Hepatocyte (in vitro differentiated cells): ENCODE data around the gene TCL1A. TPM values are rescaled to one million over a fixed set of nuclear protein-coding genes. Genes with fewer than 3 reads are reported as not detected.

Source experiments
- DNase-seq: peaks from one replicate; pipeline ENCODE4 v3.0.0-alpha.2; 2016; ENCODE audit warnings: low spot score
- H2AFZ ChIP-seq: fragments of 200-600 bp; sonication (generic); 2 replicates; pipeline ENCODE4 v1.6.0; 2016; ENCODE audit warnings: antibody characterized with exemption, mild to moderate bottlenecking
- H3K27ac ChIP-seq: fragments of 200-600 bp; sonication (generic); 2 replicates; pipeline ENCODE4 v1.5.1; 2016; ENCODE audit warnings: mild to moderate bottlenecking
- H3K27me3 ChIP-seq: fragments of 200-600 bp; sonication (generic); 2 replicates; pipeline ENCODE4 v1.6.1; 2016
- H3K36me3 ChIP-seq: fragments of 200-600 bp; sonication (generic); replicated peaks from 2 replicates; pipeline ENCODE4 v1.5.1; 2016; ENCODE audit warnings: low read depth; ENCODE audit not compliant: insufficient read depth
- H3K4me1 ChIP-seq: fragments of 200-600 bp; sonication (generic); 2 replicates; pipeline ENCODE4 v1.5.1; 2016; ENCODE audit warnings: mild to moderate bottlenecking, moderate library complexity; ENCODE audit not compliant: insufficient read depth
- H3K4me2 ChIP-seq: fragments of 200-600 bp; sonication (generic); 2 replicates; pipeline ENCODE4 v1.6.0; 2016
- H3K4me3 ChIP-seq: fragments of 200-600 bp; sonication (generic); 2 replicates; pipeline ENCODE4 v1.5.1; 2016; ENCODE audit warnings: mild to moderate bottlenecking
- H3K79me2 ChIP-seq: fragments of 200-600 bp; sonication (generic); 2 replicates; pipeline ENCODE4 v1.6.0; 2017; ENCODE audit warnings: mild to moderate bottlenecking
- H3K9me2 ChIP-seq: fragments of 200-600 bp; sonication (generic); replicated peaks from 2 replicates; pipeline ENCODE4 v1.6.0; 2017; ENCODE audit warnings: mild to moderate bottlenecking; ENCODE audit not compliant: insufficient read depth
- H3K9me3 ChIP-seq: fragments of 200-600 bp; sonication (generic); 2 replicates; pipeline ENCODE4 v1.5.1; 2016; ENCODE audit warnings: low read depth, mild to moderate bottlenecking
- H4K20me1 ChIP-seq: fragments of 200-600 bp; sonication (generic); 2 replicates; pipeline ENCODE4 v1.6.0; 2016; ENCODE audit warnings: mild to moderate bottlenecking; ENCODE audit not compliant: insufficient read depth, poor library complexity, severe bottlenecking
- EZH2 ChIP-seq: fragments of 200-600 bp; sonication (generic); IDR thresholded peaks from 2 replicates; pipeline ENCODE4 v1.6.1; 2016; ENCODE audit warnings: antibody characterized with exemption, mild to moderate bottlenecking, borderline replicate concordance
- EZH2phosphoT487 ChIP-seq: fragments of 200-600 bp; sonication (generic); IDR thresholded peaks from one replicate; pipeline ENCODE4 v1.6.1; 2018; ENCODE audit warnings: antibody characterized with exemption, mild to moderate bottlenecking, low read depth, moderate library complexity; ENCODE audit not compliant: unreplicated experiment, severe bottlenecking
- WGBS: methylation state at CpG from one replicate; pipeline ENCODE4 v1.1.6; 2016; ENCODE audit warnings: low lambda C conversion rate; ENCODE audit errors: missing lambda C conversion rate; 5-methylcytosine and 5-hydroxymethylcytosine counted together
- polyA plus RNA-seq: library from polyadenylated mRNA; unstranded; fragments of >200 nt; fragmentation: Nextera tagmentation; extraction: Ambion mirVana; gene quantifications from 2 replicates; pipeline ENCODE4 v1.2.1, GENCODE V29; 2016
- total RNA-seq: library from RNA; depleted of rRNA; stranded (reverse); fragments of >200 nt; gene quantifications from 2 replicates; pipeline ENCODE4 v1.2.3, GENCODE V29; 2014
- TF ChIP-seq, protein P1 (sequence below): fragments of 200-600 bp; sonication (generic); IDR thresholded peaks from 2 replicates; pipeline ENCODE4 v1.5.1; 2016; ENCODE audit warnings: antibody characterized with exemption, mild to moderate bottlenecking; ENCODE audit not compliant: poor library complexity

TCL1A gene
- total and polyA plus RNA-seq, 2 experiments from 2014 or later, result not detected

DNA sequence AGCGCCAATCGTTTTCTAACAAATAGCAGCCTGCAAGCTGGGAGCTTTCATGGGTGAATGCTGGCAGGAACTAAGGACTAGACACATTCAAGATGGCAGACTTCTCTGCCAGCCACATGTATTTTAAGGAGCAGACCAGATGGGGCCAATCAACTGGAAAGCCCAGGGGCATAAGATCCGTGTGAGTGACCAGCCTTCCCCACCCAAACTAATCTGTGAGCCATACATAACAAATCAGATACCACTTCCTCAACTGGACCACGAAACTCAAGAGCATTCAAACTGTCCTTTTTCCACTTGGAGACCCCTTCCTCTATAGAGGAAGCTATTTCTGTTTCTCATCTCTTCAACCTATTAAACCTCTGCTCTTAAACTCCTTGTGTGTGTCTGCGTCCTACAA, 18.0 kb downstream of the TCL1A start:
- Histone ChIP-seq H3K9me3 (no peaks in the 10 kb centered on the region), H2AFZ (no peak overlapping the region), H3K4me2 (no peak overlapping the region), H3K4me3 (no peak overlapping the region), H3K27me3 (peaks cover 16% of the 10 kb centered on the region), H3K27ac (no peak overlapping the region), H3K79me2 (no peaks in the 10 kb centered on the region), H3K9me2 (no peaks in the 10 kb centered on the region), H4K20me1 (no peaks in the 10 kb centered on the region), H3K36me3 (peaks cover 3% of the 10 kb centered on the region), H3K4me1 (no peaks in the 10 kb centered on the region)
- TF ChIP-seq EZH2, result no peak
- TF ChIP-seq, protein P1, sequence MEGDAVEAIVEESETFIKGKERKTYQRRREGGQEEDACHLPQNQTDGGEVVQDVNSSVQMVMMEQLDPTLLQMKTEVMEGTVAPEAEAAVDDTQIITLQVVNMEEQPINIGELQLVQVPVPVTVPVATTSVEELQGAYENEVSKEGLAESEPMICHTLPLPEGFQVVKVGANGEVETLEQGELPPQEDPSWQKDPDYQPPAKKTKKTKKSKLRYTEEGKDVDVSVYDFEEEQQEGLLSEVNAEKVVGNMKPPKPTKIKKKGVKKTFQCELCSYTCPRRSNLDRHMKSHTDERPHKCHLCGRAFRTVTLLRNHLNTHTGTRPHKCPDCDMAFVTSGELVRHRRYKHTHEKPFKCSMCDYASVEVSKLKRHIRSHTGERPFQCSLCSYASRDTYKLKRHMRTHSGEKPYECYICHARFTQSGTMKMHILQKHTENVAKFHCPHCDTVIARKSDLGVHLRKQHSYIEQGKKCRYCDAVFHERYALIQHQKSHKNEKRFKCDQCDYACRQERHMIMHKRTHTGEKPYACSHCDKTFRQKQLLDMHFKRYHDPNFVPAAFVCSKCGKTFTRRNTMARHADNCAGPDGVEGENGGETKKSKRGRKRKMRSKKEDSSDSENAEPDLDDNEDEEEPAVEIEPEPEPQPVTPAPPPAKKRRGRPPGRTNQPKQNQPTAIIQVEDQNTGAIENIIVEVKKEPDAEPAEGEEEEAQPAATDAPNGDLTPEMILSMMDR, result no peak
- TF ChIP-seq EZH2phosphoT487, result no peak
- WGBS, result 87% methylated on average over 5 of the region's 5 CpGs
- DNase-seq, result no peak

DNA sequence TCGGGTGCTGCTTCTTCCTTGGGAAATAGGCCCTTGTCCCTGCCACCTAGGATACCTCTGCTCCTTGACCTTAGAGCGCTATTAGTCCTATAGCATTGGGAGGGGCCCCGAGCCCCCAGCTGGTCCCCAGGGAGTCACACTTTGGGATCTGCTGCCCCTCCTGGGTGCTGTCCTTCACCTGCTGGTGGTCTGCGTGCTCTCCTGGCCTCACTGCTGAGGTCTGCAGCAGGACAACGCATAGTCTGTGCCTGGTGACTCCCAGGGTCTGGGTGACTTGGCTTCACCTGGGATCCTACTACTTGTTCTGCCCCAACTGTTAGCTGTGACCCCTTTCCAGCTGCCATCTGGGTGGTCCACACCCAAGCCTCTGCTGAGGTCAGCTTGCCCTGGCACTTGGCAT, 18.9 kb downstream of the TCL1A start:
- Histone ChIP-seq H3K9me3 (no peaks in the 10 kb centered on the region), H3K4me2 (no peak overlapping the region)
- no peak for DNase-seq

DNA sequence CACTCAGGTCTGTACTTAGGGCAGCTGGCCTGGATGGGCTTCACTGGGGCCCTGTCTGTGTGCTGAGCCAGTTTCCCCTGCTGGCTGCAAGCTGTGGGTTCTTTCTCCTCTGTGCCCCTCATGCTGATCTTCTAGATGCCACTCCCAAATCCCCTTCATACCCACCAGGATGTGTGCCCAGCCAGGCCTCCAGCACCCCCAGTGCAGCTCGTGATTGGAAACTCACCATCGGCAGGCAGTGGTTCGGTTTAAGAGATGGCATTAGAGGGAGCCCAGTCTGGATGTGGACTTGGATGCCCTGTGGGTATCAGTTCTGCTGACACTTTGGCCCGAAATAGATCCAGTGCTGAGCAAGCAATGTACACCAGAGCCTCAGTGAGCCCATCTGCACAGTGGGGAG, 21.8 kb downstream of the TCL1A start:
- no peaks in the 10 kb centered on the region for H3K27me3 ChIP-seq
- H3K9me3 ChIP-seq, result no peaks in the 10 kb centered on the region
- H3K4me1 ChIP-seq, result no peaks in the 10 kb centered on the region
- no peak overlapping the region for H3K4me2 ChIP-seq
- H3K79me2 ChIP-seq, result no peaks in the 10 kb centered on the region
- no peaks in the 10 kb centered on the region for H4K20me1 ChIP-seq
- no peaks in the 10 kb centered on the region for H3K36me3 ChIP-seq
- 98% methylated on average over 4 of the region's 4 CpGs for WGBS
- no peak for TF ChIP-seq EZH2phosphoT487
- TF ChIP-seq EZH2, result no peak
- TF ChIP-seq, protein P1, result no peak
- no peak overlapping the region for H3K27ac ChIP-seq
- no peak overlapping the region for H2AFZ ChIP-seq
- no peak overlapping the region for H3K4me3 ChIP-seq
- no peaks in the 10 kb centered on the region for H3K9me2 ChIP-seq
- no peak for DNase-seq

More for the DNA sequence above, 18.9 kb downstream of the TCL1A start:
- Histone ChIP-seq H3K27ac (no peak overlapping the region), H3K4me3 (no peak overlapping the region), H4K20me1 (no peaks in the 10 kb centered on the region), H3K27me3 (peaks cover 7% of the 10 kb centered on the region), H2AFZ (no peak overlapping the region), H3K9me2 (no peaks in the 10 kb centered on the region), H3K4me1 (no peaks in the 10 kb centered on the region), H3K36me3 (peaks cover 1% of the 10 kb centered on the region), H3K79me2 (no peaks in the 10 kb centered on the region)
- TF ChIP-seq, protein P1, result no peak
- no peak for TF ChIP-seq EZH2
- no peak for TF ChIP-seq EZH2phosphoT487
- WGBS, result 94% methylated on average over 4 of the region's 5 CpGs

DNA sequence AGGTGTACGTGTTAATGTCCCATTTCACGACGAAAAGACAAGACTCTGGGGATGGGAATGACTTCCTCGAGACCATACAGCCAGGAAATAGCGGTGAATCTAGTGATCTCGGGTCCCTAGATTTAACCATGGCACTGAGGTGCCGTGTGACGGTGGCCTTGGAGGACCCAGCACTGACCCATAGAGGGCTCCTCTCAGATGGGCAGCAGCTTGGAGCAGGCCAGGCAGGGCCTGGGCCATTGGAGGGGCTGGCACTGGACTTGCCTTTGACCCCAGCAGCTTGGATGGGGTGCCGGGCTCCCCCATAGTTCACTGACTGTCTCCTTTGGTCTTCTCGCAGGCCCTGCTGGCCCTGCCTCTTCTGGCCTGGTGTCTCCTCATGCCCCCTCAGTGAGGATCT, 22.3 kb downstream of the TCL1A start:
- WGBS, result 93% methylated on average over 10 of the region's 10 CpGs
- Histone ChIP-seq H3K27ac (no peak overlapping the region), H4K20me1 (no peaks in the 10 kb centered on the region), H3K4me2 (no peak overlapping the region), H3K79me2 (no peaks in the 10 kb centered on the region), H3K36me3 (no peaks in the 10 kb centered on the region), H2AFZ (no peak overlapping the region), H3K4me1 (no peaks in the 10 kb centered on the region), H3K9me2 (no peaks in the 10 kb centered on the region), H3K27me3 (no peaks in the 10 kb centered on the region), H3K9me3 (no peaks in the 10 kb centered on the region), H3K4me3 (no peak overlapping the region)
- DNase-seq, result no peak
- TF ChIP-seq EZH2phosphoT487 (no peak), EZH2 (no peak)
- TF ChIP-seq, protein P1, result no peak
